ENCODE data around the gene LHX3.

DNA sequence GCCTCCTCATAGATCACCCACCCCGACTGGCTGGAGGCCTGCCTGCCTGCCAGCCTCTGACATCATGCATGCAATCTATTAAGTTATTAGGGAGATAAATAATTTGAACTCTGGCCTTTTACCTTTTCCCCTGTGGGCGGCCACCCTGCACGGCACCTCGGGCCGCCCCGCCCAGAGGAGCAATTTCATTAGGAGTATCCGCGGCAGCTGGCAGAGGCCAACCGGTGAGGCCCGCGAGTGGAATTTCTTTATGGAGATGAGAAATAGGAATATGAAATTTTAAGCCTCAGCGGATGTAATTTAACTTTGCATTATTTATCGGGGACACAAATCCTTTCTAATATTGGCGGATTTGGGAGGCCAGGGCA is 22.5 kb downstream of the LHX3 start:
- TF ChIP-seq EZH2 (IDR thresholded peaks at IDR 0.05; ENCODE audit: borderline replicate concordance, insufficient read depth, low read depth, low read length, poor library complexity, severe bottlenecking): no peak
- TF ChIP-seq, protein P1, sequence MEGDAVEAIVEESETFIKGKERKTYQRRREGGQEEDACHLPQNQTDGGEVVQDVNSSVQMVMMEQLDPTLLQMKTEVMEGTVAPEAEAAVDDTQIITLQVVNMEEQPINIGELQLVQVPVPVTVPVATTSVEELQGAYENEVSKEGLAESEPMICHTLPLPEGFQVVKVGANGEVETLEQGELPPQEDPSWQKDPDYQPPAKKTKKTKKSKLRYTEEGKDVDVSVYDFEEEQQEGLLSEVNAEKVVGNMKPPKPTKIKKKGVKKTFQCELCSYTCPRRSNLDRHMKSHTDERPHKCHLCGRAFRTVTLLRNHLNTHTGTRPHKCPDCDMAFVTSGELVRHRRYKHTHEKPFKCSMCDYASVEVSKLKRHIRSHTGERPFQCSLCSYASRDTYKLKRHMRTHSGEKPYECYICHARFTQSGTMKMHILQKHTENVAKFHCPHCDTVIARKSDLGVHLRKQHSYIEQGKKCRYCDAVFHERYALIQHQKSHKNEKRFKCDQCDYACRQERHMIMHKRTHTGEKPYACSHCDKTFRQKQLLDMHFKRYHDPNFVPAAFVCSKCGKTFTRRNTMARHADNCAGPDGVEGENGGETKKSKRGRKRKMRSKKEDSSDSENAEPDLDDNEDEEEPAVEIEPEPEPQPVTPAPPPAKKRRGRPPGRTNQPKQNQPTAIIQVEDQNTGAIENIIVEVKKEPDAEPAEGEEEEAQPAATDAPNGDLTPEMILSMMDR (IDR thresholded peaks at IDR 0.05): no peak

All from B cell (primary cell).